Measurements from ENCODE around the gene CACNG5.
"Not testable (repeated sequence)": the region's sequence is repeated elsewhere in the genome, so short reads cannot be mapped to it uniquely, and the experiment has no call there.

The CACNG5 gene

GRCh38 chr17:66849851-66850580, 15.1 kb downstream of the CACNG5 start:
- DNase-seq (ENCODE audit: low read depth): no peak

DNA sequence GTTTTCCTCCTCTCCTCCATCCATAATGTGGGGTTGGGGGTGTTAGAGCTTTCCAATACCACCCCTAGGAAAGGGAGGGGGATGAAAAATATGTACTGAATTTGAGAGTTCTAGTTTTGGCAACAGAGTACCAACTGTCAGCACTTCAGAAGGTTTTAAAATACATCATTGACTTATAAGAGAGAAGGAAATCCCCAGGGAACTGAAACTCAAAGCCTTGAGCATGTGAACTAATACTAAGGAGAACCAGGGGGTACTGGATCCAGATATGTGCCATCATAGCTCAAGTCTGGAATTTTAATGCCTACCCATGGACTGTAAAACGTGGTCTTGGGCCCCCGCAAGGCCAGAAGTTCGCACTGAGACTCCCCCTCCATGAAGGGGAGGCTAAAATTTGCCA, 15.8 kb downstream of the CACNG5 start:
- DNase-seq (ENCODE audit: low read depth): no peak

GRCh38 chr17:66855204-66855603, 20.3 kb downstream of the CACNG5 start:
- no peak for DNase-seq (ENCODE audit: low read depth)

- no peak for DNase-seq (ENCODE audit: low read depth)
These were observed 23.5 kb downstream of the CACNG5 start for GRCh38 chr17:66858226-66859083.

- DNase-seq (ENCODE audit: low read depth): no peak
These were observed 24.4 kb downstream of the CACNG5 start for GRCh38 chr17:66859353-66859752.

DNA sequence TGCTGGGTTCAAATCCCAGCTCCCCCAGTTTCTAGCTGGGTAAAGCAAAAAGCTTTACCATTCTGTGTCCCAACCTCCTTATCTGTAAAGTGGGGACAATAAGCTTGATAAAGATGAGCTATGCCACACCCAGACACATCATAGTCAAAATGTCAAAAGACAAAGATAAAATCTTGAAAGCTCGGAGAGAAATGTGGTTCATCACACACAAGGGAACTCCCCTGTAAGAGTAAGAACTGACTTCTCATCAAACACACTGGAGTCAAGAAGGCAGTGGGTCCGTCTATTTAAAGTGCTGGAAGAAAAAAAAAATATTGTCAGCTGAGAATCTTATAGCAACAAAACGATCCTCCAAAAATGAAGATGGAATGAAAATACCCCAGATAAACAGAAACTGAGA, 25.3 kb downstream of the CACNG5 start:
- no peak for DNase-seq (ENCODE audit: low read depth)

DNA sequence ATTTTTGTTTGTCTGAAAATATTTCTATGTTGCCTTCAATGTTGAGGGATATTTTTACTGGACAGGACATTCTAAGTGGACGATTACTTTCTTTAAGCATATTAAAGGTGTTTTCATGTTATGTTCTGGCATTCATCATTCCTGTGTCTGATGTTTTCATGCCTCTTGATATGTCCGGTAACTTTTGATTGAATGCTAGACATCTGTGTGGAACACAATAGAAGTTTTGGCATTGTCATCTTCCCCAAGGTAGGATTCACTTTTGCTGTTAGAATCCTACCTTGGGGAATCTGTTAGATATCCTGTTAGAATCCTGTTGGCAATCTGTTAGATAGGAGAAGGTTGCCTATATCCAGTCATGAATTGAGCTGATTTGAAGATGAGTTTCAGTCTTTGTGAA, 28.9 kb downstream of the CACNG5 start:
- DNase-seq (ENCODE audit: low read depth): no peak

GRCh38 chr17:66865151-66865550, 30.2 kb downstream of the CACNG5 start:
- DNase-seq (ENCODE audit: low read depth): peak; percentile 3

- DNase-seq (ENCODE audit: low read depth): no peak
These were observed 39.0 kb downstream of the CACNG5 start for GRCh38 chr17:66873962-66874361.

GRCh38 chr17:66884931-66885330, 50.0 kb downstream of the CACNG5 start:
- DNase-seq (ENCODE audit: low read depth): no peak

GRCh38 chr17:66885417-66885816, 50.5 kb downstream of the CACNG5 start:
- no peak for DNase-seq (ENCODE audit: low read depth)

DNA sequence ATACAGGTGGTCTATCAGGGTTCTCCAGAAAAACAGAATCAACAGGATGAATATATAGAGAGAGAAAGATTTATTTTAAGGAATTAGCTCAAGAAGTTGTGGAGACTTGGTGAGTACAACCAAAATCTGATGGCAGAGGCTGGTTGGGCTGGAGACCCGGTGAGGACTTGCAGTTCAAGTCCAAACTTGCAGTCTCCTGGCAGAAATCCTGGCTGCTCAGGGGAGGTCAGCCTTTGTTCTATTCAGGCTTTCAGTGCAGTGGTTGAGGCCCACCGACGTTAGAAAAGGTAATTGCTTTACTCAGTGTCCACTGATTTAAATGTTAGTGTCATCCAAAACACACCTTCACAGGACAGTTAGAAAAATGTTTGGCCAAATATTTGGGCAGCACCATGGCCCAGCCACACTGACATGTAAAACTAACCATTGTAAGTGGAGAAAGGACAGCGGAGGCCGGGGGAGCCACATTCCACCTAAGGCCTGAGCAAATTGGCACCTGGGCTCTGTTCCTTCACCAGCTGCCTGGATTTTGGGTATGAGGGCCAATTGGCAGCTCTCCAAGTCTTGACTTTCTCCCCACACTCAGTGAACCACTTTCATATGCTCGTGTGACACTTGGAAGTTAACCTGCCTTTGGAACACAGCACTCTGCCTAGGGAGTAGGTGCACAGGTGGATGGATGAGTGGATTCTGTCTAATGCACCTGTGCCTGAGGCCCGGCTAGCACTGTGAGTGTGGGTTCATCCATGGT, 54.7 kb downstream of the CACNG5 start:
- DNase-seq (ENCODE audit: low read depth): no peak

- DNase-seq (ENCODE audit: low read depth): no peak
These were observed 57.3 kb downstream of the CACNG5 start for GRCh38 chr17:66892246-66892645.

DNA sequence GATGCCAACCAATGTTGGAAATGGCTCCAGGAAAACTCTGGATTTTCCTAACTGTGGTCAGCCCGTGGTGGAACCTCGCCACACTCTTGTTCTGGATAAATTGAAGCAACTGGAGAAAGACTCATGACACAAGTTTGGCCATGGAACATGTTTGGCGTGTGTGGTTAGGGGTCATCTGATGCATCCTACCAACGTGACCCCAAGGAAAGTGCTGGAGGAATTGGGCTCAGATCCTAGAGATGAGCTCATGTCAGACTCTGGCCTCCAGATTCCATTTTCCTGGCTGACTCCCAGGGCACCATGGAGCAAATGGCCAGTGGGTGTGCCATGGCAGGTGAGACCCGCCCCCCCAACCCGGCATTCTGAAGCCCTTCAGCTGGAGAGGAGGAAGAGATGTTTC, 58.5 kb downstream of the CACNG5 start:
- no peak for DNase-seq (ENCODE audit: low read depth)

DNA sequence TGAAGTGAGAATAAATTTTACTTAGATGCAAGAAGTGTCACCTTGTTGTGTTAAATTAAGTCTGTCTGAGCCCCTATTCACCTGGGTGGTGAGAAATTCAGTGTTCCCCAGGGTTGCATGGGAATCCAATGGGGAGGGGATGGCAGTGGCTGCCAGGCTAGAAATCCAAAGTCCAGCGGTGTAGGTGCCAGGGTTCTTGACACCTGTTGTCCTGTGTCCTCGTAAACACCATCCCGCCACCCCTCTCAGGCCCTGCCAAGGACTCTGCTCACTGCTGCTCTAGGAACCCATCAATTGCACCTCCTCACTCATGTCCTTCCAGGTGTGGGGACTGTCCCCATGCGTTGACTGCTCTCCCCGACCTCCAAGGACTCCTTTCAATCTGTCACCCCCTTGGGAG, 58.9 kb downstream of the CACNG5 start:
- DNase-seq (ENCODE audit: low read depth): no peak

DNA sequence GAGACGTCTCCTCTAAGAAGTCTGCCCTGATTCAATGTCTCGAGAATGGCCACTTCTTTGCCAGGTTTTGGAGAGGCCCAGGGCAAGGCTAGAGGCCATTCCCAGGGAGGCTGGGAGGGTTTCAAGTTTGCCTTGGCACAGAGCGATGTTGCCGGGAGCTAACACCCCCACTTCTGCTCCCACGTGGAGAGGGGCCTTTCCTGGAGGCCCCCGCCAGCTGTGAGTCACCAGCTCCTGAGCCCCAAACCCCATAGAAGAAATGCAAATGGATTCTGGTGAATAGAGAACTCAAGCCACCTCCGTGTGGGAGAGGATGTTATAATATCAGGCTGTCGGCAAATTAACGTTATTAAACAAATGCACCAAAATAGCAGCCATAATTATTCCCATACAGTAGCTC, 62.2 kb downstream of the CACNG5 start:
- DNase-seq (ENCODE audit: low read depth): no peak

GRCh38 chr17:66898536-66898935, 63.6 kb downstream of the CACNG5 start:
- DNase-seq (ENCODE audit: low read depth): no peak

DNA sequence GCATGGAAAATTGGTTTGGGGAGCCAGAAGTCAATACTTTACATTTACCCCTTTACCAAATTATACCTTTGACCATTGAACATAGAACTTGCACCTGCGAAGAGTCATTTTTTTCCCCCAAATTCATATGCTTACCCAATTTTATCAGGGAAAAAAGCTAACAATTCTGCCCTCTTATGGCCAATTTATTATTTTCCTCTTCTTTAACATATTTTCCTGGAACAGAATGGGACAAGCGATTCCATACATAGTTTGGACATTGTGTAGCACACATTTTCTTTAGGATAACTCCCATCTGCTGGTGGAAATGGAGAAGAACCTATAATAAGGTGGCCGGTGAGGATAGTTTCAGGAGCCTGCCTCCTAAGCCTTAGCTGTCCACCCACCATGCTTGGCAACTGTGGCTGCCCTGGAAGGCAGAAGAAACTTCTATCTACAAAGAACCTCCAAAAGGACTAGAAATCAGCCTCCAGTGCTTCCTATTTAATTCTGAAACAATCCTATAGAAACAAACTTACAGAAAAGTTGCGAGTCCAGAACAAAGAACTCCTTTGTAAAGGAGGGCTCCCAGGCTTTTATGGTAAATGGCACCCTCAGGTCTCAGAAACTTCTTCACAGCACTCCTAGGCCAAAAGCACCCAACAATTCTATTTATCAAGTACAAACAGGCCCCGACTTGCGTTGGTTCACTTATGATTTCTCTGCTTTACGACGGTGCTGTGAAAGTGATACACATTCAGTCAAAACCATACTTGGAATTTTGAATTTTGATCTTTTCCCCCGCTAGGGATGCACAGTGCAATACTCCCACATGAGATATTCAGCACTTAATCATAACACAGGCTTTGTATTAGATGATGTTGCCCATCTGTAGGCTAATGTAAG, 65.5 kb downstream of the CACNG5 start:
- peak; percentile 3 for DNase-seq (ENCODE audit: low read depth)

DNA sequence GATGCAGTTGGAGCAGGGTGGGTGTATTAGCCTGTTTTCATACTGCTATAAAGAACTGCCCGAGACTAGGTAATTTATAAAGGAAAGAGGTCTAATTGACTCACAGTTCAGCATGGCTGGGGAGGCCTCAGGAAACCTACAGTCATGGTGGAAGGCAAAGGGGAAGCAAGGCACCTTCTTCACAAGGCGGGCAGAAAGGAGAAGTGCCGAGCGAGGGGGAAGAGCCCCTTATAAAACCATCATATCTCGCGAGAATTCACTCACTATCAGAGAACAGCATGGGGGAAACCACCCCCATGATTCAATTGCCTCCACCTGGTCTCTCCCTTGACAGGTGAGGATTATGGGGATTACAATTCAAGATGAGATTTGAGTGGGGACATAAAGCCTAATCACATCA, 68.4 kb downstream of the CACNG5 start:
- not testable (repeated sequence) for DNase-seq (ENCODE audit: low read depth)

- DNase-seq (ENCODE audit: low read depth): no peak
These were observed 68.9 kb downstream of the CACNG5 start for GRCh38 chr17:66903781-66904180.

DNA sequence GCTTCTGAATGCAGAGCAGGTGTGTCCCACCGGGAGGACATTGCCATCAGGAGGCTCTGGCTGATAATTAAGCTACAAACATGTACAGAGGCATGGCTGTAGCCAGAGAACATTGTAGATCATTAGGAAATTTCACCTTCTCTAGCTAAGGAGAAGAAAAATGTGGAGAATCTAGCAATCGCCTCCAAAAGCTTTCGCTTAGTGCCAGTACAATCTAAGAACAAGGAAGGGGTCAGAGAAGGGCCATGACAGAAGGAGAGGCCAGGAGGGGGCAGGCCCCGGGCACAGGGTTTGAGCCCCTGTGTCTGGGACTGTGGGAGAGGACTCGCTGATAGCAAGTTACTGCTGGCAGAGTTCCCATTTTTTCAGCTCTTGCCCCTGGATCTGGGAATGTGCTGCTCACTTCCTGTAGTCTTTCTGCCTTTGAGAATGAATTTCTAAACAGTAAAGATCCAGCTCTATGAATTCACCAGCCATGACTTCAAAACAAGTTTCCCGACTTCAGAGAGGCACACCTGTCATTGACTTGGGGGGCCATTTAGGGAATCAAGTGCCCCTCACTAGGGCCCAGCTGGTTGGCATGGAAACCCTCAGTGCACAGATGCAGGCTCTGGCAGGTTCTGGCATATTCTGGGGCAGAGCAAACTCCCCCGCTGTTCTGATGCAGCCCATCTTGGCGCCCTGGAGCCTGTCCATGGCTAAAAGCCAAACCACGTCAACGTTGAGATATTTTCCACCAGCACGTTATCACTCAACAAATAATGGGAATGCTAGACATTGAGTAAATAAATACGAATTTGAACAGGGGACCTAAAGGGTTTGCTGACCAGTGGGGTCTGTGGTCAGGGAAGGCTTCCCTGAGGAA, 70.1 kb downstream of the CACNG5 start:
- no peak for DNase-seq (ENCODE audit: low read depth)

Data from fibroblast of the conjunctiva (primary cell).